NB4 (cell line): Measurements from ENCODE around the gene DLX2.

Experiments used
- DNase-seq: peaks from one replicate; pipeline ENCODE4 v3.0.0; 2010; ENCODE audit warnings: low read depth
- H3K4me3 ChIP-seq: one replicate; pipeline ENCODE4 v1.5.1; 2011; ENCODE audit warnings: mild to moderate bottlenecking, low read depth, low read length, moderate library complexity
- MAX ChIP-seq: IDR thresholded peaks from 2 replicates; pipeline ENCODE4 v1.6.1; 2011; ENCODE audit warnings: low read depth, low read length
- MYC ChIP-seq: IDR thresholded peaks from 2 replicates; pipeline ENCODE4 v1.6.1; 2011; ENCODE audit warnings: low read depth, low read length
- POLR2A ChIP-seq: IDR thresholded peaks from 2 replicates; pipeline ENCODE4 v1.6.1; 2011; ENCODE audit warnings: mild to moderate bottlenecking; ENCODE audit not compliant: insufficient read length; ENCODE audit errors: extremely low read depth
- TF ChIP-seq, protein P1 (sequence below): IDR thresholded peaks from one replicate; pipeline ENCODE4 v1.5.1; 2012; ENCODE audit warnings: low read depth, low read length

DLX2 gene

DNA sequence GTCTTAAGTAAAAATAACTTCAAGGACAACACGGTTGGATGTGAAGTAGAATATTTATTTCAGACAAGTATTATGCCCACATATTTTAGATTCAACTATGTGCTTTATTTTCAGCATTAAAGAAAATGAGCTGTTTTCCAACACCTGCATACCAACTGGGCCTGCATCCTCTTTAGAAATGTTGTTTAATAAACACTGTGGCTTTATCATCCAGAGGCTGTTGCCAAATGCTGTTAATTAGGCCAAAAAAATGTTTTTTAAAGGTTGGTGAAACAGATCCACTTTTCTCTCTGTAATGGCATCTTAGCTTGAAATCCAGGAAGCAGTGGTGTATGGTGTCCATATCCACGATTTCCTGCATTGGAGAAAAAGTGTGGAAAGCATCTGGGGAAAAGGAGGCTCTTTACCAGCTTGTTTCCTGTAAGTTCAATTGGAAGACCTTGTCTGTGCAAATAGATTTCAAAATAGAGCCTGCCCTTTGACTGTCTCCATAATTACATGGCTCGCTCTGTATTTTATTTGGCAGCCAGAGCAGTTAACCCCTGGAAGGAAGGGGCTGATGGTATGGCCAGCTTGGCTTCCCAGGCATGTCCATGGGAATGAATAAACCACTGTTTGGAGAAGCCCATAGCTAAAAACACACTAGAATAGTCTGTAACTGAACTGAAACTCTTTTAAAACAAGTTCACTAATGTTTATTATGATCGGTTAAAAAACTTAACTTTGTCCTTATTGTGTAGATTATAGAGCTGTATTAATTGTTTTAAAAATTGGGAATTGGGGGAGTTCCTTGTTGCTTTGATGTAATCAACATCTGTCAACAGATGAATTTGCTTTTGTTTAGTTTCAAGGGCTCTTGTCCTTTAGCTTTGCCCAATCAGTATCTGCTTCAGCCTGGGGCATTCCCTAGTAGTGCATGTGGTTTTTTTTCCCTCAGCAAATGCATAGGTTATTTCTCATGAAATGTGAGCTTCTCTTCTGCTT is 50.4 kb downstream of the DLX2 start:
- TF ChIP-seq MYC = no peak
- TF ChIP-seq POLR2A = no peak
- no peak for TF ChIP-seq MAX
- TF ChIP-seq, protein P1, sequence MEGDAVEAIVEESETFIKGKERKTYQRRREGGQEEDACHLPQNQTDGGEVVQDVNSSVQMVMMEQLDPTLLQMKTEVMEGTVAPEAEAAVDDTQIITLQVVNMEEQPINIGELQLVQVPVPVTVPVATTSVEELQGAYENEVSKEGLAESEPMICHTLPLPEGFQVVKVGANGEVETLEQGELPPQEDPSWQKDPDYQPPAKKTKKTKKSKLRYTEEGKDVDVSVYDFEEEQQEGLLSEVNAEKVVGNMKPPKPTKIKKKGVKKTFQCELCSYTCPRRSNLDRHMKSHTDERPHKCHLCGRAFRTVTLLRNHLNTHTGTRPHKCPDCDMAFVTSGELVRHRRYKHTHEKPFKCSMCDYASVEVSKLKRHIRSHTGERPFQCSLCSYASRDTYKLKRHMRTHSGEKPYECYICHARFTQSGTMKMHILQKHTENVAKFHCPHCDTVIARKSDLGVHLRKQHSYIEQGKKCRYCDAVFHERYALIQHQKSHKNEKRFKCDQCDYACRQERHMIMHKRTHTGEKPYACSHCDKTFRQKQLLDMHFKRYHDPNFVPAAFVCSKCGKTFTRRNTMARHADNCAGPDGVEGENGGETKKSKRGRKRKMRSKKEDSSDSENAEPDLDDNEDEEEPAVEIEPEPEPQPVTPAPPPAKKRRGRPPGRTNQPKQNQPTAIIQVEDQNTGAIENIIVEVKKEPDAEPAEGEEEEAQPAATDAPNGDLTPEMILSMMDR = no peak
- DNase-seq = no peak
- no peak overlapping the region for H3K4me3 ChIP-seq

DNA sequence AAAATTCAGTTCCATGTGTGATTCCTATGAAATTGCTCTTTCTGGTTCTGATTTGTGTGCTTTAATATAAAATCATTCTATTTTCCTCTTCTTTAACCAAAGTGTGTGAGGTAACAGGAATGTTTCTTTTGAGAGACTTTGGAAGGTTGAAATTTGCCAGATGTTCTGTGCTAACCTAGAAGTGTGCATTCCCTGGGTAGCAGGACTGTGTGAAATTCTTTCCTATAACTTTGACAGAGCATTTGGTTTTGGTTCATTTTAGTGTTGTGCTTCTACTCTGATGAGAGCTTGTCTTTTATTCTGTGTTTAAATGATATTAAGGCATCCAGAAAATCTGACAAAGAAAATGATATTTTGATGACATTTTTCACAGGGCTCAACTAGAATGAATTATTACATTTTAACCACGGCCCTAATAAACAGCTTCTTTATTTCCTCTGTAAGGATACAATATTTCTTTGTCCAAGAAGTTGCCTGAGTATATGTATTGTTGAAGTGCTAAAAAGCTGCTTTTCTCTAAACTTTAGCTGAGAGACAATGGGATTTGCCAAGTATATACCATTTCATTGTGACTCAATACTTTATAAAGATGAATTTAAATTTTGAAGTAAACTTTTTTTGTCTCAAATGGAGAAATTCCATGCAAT is 52.1 kb downstream of the DLX2 start:
- no peak for TF ChIP-seq MAX
- no peak for TF ChIP-seq POLR2A
- TF ChIP-seq, protein P1 = no peak
- no peak for TF ChIP-seq MYC
- no peak overlapping the region for H3K4me3 ChIP-seq
- DNase-seq = no peak

DNA sequence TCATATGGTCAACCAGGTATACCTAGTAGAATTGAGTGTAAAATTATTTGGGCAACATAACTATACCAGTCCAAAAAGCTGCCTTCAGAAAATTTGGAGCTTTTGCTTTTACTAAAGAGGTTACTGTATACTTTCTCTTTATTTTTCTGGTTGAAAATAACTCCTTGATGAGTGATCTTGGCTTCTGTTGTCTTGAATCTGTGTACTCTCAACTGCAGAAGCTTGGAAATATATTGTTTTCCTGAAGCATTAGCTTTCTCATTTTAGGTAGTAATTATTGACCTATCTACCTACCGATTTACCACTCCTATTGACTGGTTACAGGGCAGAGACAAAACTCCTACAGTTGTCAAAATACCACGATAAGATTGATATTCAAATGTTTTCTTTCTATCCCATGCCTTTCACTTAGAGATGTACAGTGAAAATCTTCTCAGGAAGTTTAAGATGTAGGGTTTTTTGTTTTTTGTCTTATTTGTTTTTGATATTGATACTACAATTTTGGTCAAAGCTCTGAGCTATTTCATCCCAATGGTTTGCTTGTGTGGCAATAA is 53.1 kb downstream of the DLX2 start:
- DNase-seq = no peak
- no peak overlapping the region for H3K4me3 ChIP-seq
- no peak for TF ChIP-seq MAX
- no peak for TF ChIP-seq MYC
- TF ChIP-seq POLR2A = no peak
- TF ChIP-seq, protein P1 = no peak
